ENCODE measurements around the gene FNIP1.

- TF ChIP-seq MAX (IDR thresholded peaks at IDR 0.05) (no peak), YY1 (IDR thresholded peaks at IDR 0.05; ENCODE audit: low read depth) (no peak), EP300 (IDR thresholded peaks at IDR 0.05; ENCODE audit: borderline replicate concordance) (no peak), TCF12 (IDR thresholded peaks at IDR 0.05; ENCODE audit: low read depth) (no peak), NFIC (IDR thresholded peaks at IDR 0.05) (no peak), REST (IDR thresholded peaks at IDR 0.05; ENCODE audit: low read depth) (no peak), TAF1 (IDR thresholded peaks at IDR 0.05; ENCODE audit: low read depth) (no peak), CREB1 (IDR thresholded peaks at IDR 0.05; ENCODE audit: low read depth) (no peak), RAD21 (IDR thresholded peaks at IDR 0.05; ENCODE audit: low read depth) (no peak), USF1 (IDR thresholded peaks at IDR 0.05) (no peak), TEAD4 (IDR thresholded peaks at IDR 0.05) (no peak), EGR1 (IDR thresholded peaks at IDR 0.05) (no peak), FOXM1 (IDR thresholded peaks at IDR 0.05; ENCODE audit: borderline replicate concordance, low read depth) (no peak)
Observed at GRCh38 chr5:131630208-131630962, 166.4 kb downstream of the FNIP1 start.
